ENCODE measurements around the gene CDH11.

The CDH11 gene

GRCh38 chr16:64903770-64904169, 218.1 kb downstream of the CDH11 start:
- DNase-seq (ENCODE audit: extremely low read depth, insufficient read length), result no peak
- Histone ChIP-seq H3K4me3 (replicated peaks; ENCODE audit: low read depth, low read length) (no peak overlapping the region), H3K27me3 (replicated peaks; ENCODE audit: control insufficient read depth, insufficient read depth, low read length) (no peaks in the 10 kb centered on the region), H3K36me3 (ENCODE audit: control insufficient read depth, insufficient read depth, low read length) (no peaks in the 10 kb centered on the region)
- TF ChIP-seq CTCF (IDR thresholded peaks at IDR 0.05; ENCODE audit: insufficient read depth, low read length, poor library complexity, severe bottlenecking), result no peak

GRCh38 chr16:64900517-64900916, 221.3 kb downstream of the CDH11 start:
- H3K36me3 ChIP-seq (ENCODE audit: control insufficient read depth, insufficient read depth, low read length), result no peaks in the 10 kb centered on the region
- no peak for DNase-seq (ENCODE audit: extremely low read depth, insufficient read length)
- H3K4me3 ChIP-seq (replicated peaks; ENCODE audit: low read depth, low read length), result no peak overlapping the region
- H3K27me3 ChIP-seq (replicated peaks; ENCODE audit: control insufficient read depth, insufficient read depth, low read length), result no peaks in the 10 kb centered on the region
- no peak for TF ChIP-seq CTCF (IDR thresholded peaks at IDR 0.05; ENCODE audit: insufficient read depth, low read length, poor library complexity, severe bottlenecking)

- no peak for DNase-seq (ENCODE audit: extremely low read depth, insufficient read length)
- no peak for TF ChIP-seq CTCF (IDR thresholded peaks at IDR 0.05; ENCODE audit: insufficient read depth, low read length, poor library complexity, severe bottlenecking)
- no peaks in the 10 kb centered on the region for H3K36me3 ChIP-seq (ENCODE audit: control insufficient read depth, insufficient read depth, low read length)
- H3K4me3 ChIP-seq (replicated peaks; ENCODE audit: low read depth, low read length), result no peak overlapping the region
- H3K27me3 ChIP-seq (replicated peaks; ENCODE audit: control insufficient read depth, insufficient read depth, low read length), result no peaks in the 10 kb centered on the region
Observed at GRCh38 chr16:64900019-64900418, 221.8 kb downstream of the CDH11 start.

- Histone ChIP-seq H3K36me3 (ENCODE audit: control insufficient read depth, insufficient read depth, low read length) (no peaks in the 10 kb centered on the region), H3K27me3 (replicated peaks; ENCODE audit: control insufficient read depth, insufficient read depth, low read length) (no peaks in the 10 kb centered on the region), H3K4me3 (replicated peaks; ENCODE audit: low read depth, low read length) (no peak overlapping the region)
- DNase-seq (ENCODE audit: extremely low read depth, insufficient read length), result no peak
- TF ChIP-seq CTCF (IDR thresholded peaks at IDR 0.05; ENCODE audit: insufficient read depth, low read length, poor library complexity, severe bottlenecking), result no peak
Observed at GRCh38 chr16:64898159-64898558, 223.7 kb downstream of the CDH11 start.

All from GM06990 (cell line).